Limb (tissue), 2 donors: Measurements from ENCODE around the gene RETREG1.
A peak's percentile ranks its signal among the peaks of the same experiment; 100 is the strongest.

ENCODE experiments used
- DNase-seq, 2 donors: peaks; one replicate each; pipeline ENCODE4 v3.0.0-alpha.2; 2016; ENCODE audit errors: extremely low spot score in 2 of 2

RETREG1 gene

DNA sequence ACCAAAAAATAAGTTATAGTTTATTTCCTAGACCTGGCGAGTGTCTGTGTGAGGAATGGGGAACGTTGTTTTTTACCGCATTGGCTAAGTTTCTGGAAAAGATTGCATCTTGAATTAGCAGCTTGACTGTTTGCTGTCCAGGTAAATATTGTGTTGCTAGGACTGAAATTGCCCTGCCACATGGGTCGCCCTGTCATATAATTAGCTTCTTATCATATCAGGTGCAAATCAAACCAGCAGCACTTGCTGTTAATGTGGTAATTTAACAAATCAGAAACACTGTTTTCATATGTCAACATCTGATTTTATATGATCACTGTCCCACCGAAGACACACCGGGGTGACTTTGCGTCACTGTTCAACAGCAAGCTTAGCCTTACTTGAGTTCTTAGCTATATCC lies 87.5 kb downstream of the RETREG1 start:
- DNase-seq: no peak

GRCh38 chr5:16528382-16529110 lies 88.3 kb downstream of the RETREG1 start:
- no peak for DNase-seq

DNA sequence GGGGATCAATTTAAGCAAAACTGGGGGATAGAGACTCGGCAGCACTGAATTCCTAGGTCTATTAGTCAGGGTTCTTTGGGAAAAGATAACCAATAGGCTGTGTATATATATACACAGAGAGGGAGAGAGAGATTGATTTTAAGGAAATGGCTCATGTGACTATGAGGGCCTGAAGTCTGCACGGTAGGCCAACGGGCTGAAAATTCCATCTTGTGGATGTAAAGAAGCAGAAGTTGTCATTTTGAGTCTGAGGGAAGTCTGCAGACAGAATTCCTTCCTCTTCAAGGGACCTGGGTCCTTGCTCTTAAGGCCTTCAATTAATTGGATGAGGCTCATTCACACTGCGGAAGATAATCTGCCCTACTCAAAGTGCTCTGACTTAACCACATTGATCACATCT lies 91.1 kb downstream of the RETREG1 start:
- no peak for DNase-seq

DNA sequence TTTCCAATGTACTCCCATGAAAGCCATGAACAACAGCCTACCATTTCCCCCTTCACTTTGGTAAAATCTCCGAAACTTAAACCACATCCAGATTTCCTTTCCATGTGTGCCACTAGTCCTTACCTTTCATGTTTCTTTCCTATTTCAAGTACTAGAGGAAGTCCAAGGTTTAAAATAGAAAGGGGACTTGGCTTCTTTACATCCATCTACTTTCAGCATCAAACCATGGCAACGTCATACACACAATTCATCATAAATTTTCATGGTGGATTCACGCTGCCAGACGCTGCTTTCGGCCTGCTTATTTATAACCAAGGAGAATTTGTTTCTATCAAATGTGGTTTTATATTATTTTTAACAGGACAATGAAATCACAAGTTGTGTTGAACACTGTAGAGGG lies 92.5 kb downstream of the RETREG1 start:
- DNase-seq: no peak

- no peak for DNase-seq
Observed at GRCh38 chr5:16521521-16522483, 95.0 kb downstream of the RETREG1 start.

DNA sequence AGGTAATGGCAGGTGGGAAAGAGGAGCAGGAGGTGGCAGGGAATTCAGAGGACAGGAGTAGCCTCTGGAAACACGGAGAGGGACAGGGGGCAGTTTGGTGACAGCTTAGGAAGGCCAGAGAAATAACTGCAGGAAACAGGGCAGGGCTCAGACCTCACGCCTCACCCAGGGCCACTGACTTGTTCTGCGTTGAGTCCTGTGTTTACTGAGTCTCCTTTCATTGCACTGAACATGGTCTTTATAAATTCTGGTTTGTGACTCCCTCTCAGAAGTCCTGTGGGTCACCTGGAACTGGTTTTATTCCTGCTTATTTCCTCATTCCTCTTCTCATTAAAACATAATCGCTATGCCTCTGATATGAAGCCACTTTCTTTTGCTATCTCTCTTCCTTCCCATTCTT lies 96.0 kb downstream of the RETREG1 start:
- DNase-seq: no peak

- no peak for DNase-seq
Observed at GRCh38 chr5:16519435-16519834, 97.4 kb downstream of the RETREG1 start.

DNA sequence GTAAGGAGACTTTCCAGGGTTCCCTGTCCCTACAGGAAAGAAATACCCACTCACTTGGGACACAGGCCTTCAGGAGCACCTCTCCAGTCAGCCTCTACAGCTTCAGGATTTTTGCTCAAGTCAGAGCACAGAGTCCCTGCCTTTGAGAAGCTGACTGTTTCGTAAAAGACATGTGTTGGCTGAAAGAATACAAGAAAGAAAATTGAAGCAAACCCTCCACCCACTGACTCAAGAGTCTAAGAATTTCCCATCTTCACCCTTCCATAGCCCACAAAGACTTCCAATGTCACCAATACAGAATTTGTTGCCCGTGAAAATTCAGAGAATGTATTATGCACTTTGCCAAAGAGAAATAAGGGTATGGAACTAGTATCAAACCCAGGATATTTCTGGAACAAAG lies 98.2 kb downstream of the RETREG1 start:
- no peak for DNase-seq

- DNase-seq: no peak
Observed at GRCh38 chr5:16515532-16515931, 101.3 kb downstream of the RETREG1 start.

GRCh38 chr5:16510098-16510497 lies 106.7 kb downstream of the RETREG1 start:
- no peak for DNase-seq

DNA sequence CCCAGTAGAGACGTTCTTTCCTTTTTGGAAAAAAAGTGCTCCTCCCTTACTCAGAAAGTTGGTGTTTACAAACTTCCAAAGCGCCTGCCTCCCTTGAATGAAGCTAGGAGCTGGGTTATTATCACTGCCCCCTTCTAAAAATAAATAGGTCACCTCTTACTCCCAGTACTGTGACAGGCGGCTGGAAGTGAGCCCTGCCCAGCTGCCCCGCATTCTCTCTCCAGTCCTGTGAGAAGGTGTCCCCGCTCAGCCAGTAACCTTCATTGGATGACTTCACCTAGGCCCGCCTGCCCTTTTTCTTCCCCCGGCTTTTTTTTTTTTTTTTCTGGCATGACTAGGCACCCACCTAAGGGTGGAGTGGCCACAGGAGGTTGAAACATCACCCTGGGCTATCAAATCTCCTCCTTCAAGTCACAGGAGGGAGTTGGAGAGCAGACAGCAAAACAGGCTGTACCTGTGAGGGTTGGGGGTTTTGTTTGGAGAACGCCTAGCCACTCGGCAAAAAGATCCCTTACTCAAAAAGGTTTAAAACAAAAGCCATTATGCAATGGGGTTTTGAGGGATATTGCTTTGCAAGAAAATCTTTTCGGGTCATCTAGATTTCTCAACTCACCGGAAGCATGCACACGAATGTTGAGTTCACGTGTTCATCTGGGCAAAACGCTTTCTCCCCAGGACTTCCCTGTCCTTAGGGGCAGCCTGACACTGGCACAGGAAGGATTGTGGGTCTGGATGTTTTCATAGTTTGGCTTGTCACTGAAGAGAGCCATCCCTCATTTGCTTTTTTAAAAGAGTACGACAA lies 107.9 kb downstream of the RETREG1 start:
- no peak for DNase-seq

DNA sequence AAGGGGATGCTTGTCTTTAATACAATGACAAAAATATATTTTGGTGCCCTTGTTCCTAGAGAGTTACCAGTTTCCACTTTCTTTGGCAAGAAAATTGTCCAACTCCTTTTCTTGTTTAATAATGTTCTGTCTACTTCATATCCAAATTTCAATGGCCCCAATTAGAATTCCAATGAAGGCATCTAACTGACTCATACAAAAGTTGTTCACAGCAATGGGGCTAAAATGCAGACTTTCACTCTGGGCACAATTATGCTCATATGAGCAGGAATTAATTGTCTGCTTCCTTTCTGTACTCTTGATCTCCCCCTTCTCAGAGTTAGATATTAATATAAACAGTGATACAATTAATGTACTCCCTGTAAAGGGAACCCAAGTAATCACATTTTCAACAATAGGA lies 109.1 kb downstream of the RETREG1 start:
- no peak for DNase-seq

GRCh38 chr5:16505904-16506303 lies 110.9 kb downstream of the RETREG1 start:
- DNase-seq: no peak

- DNase-seq: no peak
Observed at GRCh38 chr5:16505140-16505891, 111.5 kb downstream of the RETREG1 start.

- DNase-seq: no peak
Observed at GRCh38 chr5:16504571-16504970, 112.2 kb downstream of the RETREG1 start.

DNA sequence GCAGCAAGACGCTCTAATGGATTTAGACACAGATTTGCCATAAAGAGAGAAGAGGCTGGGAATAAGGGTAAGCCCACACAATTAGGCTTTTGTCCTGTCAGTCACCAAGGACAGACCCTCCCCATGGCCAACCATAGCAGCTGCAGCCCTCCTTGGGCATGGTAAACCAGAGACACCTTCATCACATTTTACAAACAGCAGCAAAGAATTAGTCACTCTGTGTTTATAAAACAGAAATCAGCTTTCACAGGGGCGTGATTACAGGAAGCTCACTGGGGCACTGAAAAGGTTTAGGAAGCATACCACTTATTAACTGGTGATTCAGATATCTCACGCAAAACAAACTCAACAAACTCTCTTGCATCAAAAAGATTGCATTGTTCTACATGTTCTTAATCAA lies 113.9 kb downstream of the RETREG1 start:
- no peak for DNase-seq

- DNase-seq: no peak
Observed at GRCh38 chr5:16500024-16500423, 116.8 kb downstream of the RETREG1 start.

- no peak for DNase-seq
Observed at GRCh38 chr5:16497546-16497945, 119.3 kb downstream of the RETREG1 start.

- DNase-seq: no peak
Observed at GRCh38 chr5:16493261-16493660, 123.5 kb downstream of the RETREG1 start.

DNA sequence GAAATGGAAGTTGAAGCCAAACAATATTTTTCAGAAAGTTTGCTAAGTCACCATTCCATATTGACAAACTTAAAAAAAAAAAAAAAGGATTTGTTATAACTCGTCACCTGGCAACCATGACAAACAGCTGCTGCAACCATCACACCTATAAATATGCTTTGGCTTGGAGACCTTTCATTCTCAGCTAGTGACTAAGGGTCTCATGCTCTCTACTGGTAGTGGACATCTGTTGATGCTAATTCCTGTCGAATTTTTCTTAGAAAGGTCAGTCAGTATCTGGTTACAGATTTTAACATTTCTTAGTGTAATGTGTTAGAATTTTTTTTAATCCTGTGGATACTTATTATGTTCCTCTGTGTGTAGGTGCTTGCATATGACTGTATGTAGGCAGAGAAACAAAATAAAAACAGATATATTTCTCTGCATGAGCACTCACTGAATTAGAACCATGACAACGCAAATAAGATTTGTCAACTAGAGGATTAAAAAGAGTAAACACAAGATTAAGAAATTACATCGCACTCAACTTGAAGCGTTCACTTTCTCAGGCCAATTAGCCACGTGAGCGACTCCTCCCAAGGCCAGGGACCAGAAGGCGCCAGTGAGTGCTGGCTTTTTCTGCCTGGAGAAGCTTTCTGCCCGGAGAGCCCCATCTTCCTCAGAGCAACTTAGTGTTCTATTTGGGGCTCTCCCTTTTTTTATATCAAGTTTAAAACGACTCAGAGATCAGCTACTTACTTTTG lies 124.2 kb downstream of the RETREG1 start:
- DNase-seq: peak in 1 of 2 donors; percentile 40
